HEK293 (cell line): ENCODE measurements around the gene GMCL1.

Experiments
- OSR2 ChIP-seq: fragments of 450-650 bp; formaldehyde crosslinking; IDR thresholded peaks from 2 replicates; pipeline ENCODE4 v1.5.1; 2016; ENCODE audit warnings: missing biosample characterization, missing genetic modification characterization
- SCRT2 ChIP-seq: fragments of 450-650 bp; formaldehyde crosslinking; IDR thresholded peaks from 2 replicates; pipeline ENCODE4 v1.5.1; 2016; ENCODE audit warnings: missing biosample characterization, missing genetic modification characterization
- YY1 ChIP-seq: fragments of 450-650 bp; formaldehyde crosslinking; IDR thresholded peaks from 2 replicates; pipeline ENCODE4 v1.5.1; 2018; ENCODE audit warnings: missing biosample characterization, missing genetic modification characterization
- ZBTB21 ChIP-seq: fragments of 450-650 bp; formaldehyde crosslinking; IDR thresholded peaks from 2 replicates; pipeline ENCODE4 v1.5.1; 2017; ENCODE audit warnings: missing biosample characterization, missing genetic modification characterization
- ZNF221 ChIP-seq: fragments of 450-650 bp; formaldehyde crosslinking; IDR thresholded peaks from 2 replicates; pipeline ENCODE4 v1.5.1; 2017; ENCODE audit warnings: missing biosample characterization, missing genetic modification characterization, borderline replicate concordance
- ZNF274 ChIP-seq, 2 experiments: fragments of 200-500 bp in 1 of 2; fragments of 450-650 bp in 1 of 2; sonication (Bioruptor generic) in 1 of 2; formaldehyde crosslinking in 1 of 2; IDR thresholded peaks; 2 replicates each; pipeline versions ENCODE4 v1.5.1 to v1.6.1; 2014 to 2016; ENCODE audit warnings: borderline replicate concordance in 1 of 2, inconsistent platforms in 1 of 2, low read length in 1 of 2, missing biosample characterization in 1 of 2, missing genetic modification characterization in 1 of 2
- ZNF341 ChIP-seq: fragments of 450-650 bp; formaldehyde crosslinking; IDR thresholded peaks from 2 replicates; pipeline ENCODE4; 2016; ENCODE audit warnings: low read depth, missing biosample characterization, missing genetic modification characterization
- ZNF521 ChIP-seq: fragments of 450-650 bp; formaldehyde crosslinking; IDR thresholded peaks from 2 replicates; pipeline ENCODE4 v1.5.1; 2017; ENCODE audit warnings: missing biosample characterization, mild to moderate bottlenecking, missing genetic modification characterization
- ZNF548 ChIP-seq: fragments of 450-650 bp; formaldehyde crosslinking; IDR thresholded peaks from 2 replicates; pipeline ENCODE4 v1.5.1; 2016; ENCODE audit warnings: missing biosample characterization, missing genetic modification characterization
- ZNF670 ChIP-seq: fragments of 450-650 bp; formaldehyde crosslinking; IDR thresholded peaks from 2 replicates; pipeline ENCODE4 v1.5.1; 2016; ENCODE audit warnings: missing biosample characterization, missing genetic modification characterization, low read depth
- TF ChIP-seq, protein P1 (sequence below): fragments of 450-650 bp; formaldehyde crosslinking; IDR thresholded peaks from 2 replicates; pipeline ENCODE4 v1.5.1; 2016; ENCODE audit warnings: missing biosample characterization, missing genetic modification characterization
- TF ChIP-seq, protein P2 (sequence below): fragments of 450-650 bp; formaldehyde crosslinking; IDR thresholded peaks from 2 replicates; pipeline ENCODE4 v1.5.1; 2016; ENCODE audit warnings: missing biosample characterization, missing genetic modification characterization

DNA sequence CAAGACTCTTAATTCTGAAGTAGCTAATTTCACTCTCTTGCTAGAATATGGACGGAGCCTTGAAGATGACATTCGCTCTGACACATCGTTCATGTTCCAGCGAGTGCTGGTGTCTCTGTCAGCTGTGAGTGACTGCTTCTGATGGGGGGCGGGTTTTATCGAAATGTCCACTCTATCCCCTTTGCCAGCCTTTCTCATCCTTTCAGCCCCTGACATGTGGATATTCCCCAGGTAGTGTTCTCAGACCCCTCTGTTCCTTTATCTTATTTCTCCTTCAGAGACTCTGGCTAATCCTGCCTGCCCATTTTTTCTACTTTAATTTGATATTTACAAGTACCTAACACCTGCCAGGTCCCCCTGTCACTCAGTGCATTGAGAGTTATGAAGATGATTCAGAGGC is 18.9 kb upstream of the GMCL1 start:
- TF ChIP-seq, protein P1, sequence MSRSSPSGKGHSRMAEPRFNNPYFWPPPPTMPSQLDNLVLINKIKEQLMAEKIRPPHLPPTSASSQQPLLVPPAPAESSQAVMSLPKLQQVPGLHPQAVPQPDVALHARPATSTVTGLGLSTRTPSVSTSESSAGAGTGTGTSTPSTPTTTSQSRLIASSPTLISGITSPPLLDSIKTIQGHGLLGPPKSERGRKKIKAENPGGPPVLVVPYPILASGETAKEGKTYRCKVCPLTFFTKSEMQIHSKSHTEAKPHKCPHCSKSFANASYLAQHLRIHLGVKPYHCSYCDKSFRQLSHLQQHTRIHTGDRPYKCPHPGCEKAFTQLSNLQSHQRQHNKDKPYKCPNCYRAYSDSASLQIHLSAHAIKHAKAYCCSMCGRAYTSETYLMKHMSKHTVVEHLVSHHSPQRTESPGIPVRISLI (tag by site-specific recombination): no peak
- TF ChIP-seq ZNF221 (tag by site-specific recombination): no peak
- TF ChIP-seq, protein P2, sequence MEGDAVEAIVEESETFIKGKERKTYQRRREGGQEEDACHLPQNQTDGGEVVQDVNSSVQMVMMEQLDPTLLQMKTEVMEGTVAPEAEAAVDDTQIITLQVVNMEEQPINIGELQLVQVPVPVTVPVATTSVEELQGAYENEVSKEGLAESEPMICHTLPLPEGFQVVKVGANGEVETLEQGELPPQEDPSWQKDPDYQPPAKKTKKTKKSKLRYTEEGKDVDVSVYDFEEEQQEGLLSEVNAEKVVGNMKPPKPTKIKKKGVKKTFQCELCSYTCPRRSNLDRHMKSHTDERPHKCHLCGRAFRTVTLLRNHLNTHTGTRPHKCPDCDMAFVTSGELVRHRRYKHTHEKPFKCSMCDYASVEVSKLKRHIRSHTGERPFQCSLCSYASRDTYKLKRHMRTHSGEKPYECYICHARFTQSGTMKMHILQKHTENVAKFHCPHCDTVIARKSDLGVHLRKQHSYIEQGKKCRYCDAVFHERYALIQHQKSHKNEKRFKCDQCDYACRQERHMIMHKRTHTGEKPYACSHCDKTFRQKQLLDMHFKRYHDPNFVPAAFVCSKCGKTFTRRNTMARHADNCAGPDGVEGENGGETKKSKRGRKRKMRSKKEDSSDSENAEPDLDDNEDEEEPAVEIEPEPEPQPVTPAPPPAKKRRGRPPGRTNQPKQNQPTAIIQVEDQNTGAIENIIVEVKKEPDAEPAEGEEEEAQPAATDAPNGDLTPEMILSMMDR (tag by site-specific recombination): no peak
- no peak for TF ChIP-seq YY1 (tag by site-specific recombination)
- no peak for TF ChIP-seq ZNF341 (tag by site-specific recombination)
- no peak for TF ChIP-seq ZNF521 (tag by site-specific recombination)
- no peak for TF ChIP-seq OSR2
- no peak for TF ChIP-seq ZNF274 (IDR thresholded peaks at IDR 0.05; ENCODE audit: low read length)
- TF ChIP-seq ZNF274 (tag by site-specific recombination; IDR thresholded peaks at IDR 0.05; ENCODE audit: borderline replicate concordance): no peak
- no peak for TF ChIP-seq ZBTB21 (tag by site-specific recombination)
- no peak for TF ChIP-seq ZNF548
- no peak for TF ChIP-seq ZNF670 (tag by site-specific recombination)
- no peak for TF ChIP-seq SCRT2 (tag by site-specific recombination)
